Spleen (tissue), 11 donors: ENCODE measurements around the gene CPT1B. TPM values are rescaled to one million over a fixed set of nuclear protein-coding genes. Genes with fewer than 3 reads are reported as not detected.

Source experiments
- DNase-seq: peaks from one replicate; pipeline ENCODE4 v3.0.0-alpha.2; 2020
- H3K27ac ChIP-seq, 8 donors: fragments of 200-600 bp; sonication (generic) in 7 of 8; 1 replicate in 4 of 8; 2 replicates in 4 of 8; pipeline versions ENCODE4 v1.5.0 to v1.8.0; 2016 to 2021; ENCODE audit warnings: inconsistent platforms in 4 of 8, mild to moderate bottlenecking in 4 of 8, moderate library complexity in 1 of 8
- H3K27me3 ChIP-seq, 7 donors: fragments of 200-600 bp; sonication (generic) in 6 of 7; replicated peaks in 1 of 7; 1 replicate in 4 of 7; 2 replicates in 3 of 7; pipeline versions ENCODE4 v1.5.0 to v1.8.0; 2016 to 2021; ENCODE audit warnings: inconsistent platforms in 3 of 7, mild to moderate bottlenecking in 1 of 7
- H3K36me3 ChIP-seq, 6 donors: fragments of 200-600 bp; sonication (generic) in 5 of 6; 1 replicate in 4 of 6; 2 replicates in 2 of 6; pipeline versions ENCODE4 v1.5.0 to v1.8.0; 2016 to 2021; ENCODE audit warnings: inconsistent platforms in 2 of 6
- H3K4me1 ChIP-seq, 6 donors: fragments of 200-600 bp; sonication (generic) in 5 of 6; 1 replicate in 3 of 6; 2 replicates in 3 of 6; pipeline versions ENCODE4 v1.5.0 to v1.8.0; 2016 to 2021; ENCODE audit warnings: inconsistent platforms in 3 of 6
- H3K4me3 ChIP-seq, 8 donors: fragments of 200-600 bp; sonication (generic) in 7 of 8; 1 replicate in 4 of 8; 2 replicates in 4 of 8; pipeline versions ENCODE4 v1.5.0 to v1.8.0; 2016 to 2021; ENCODE audit warnings: inconsistent platforms in 4 of 8, mild to moderate bottlenecking in 4 of 8, moderate library complexity in 2 of 8
- H3K9me3 ChIP-seq, 8 donors: fragments of 200-600 bp; sonication (generic) in 7 of 8; 1 replicate in 4 of 8; 2 replicates in 4 of 8; pipeline versions ENCODE4 v1.5.0 to v1.8.0; 2016 to 2021; ENCODE audit warnings: inconsistent platforms in 4 of 8
- POLR2A ChIP-seq, 3 donors: fragments of 450-650 bp; IDR thresholded peaks; one replicate each; pipeline ENCODE4 v1.5.1; 2017; ENCODE audit warnings: antibody characterized with exemption in 3 of 3, mild to moderate bottlenecking in 1 of 3
- POLR2AphosphoS5 ChIP-seq, 3 donors: sonication (generic); formaldehyde crosslinking; IDR thresholded peaks; one replicate each; pipeline ENCODE4 v1.5.1; 2017; ENCODE audit warnings: antibody characterized with exemption in 3 of 3
- WGBS, 5 donors: extraction: QIAGEN DNeasy Blood & Tissue Kit in 3 of 5; methylation state at CpG; one replicate each; pipeline versions ENCODE4 v1.1.5 to v1.1.7; 2013 to 2018; 5-methylcytosine and 5-hydroxymethylcytosine counted together
- intact Hi-C: fragments of 100-400 bp; cut with DNase I; formaldehyde crosslinking; loops from one replicate; pipeline ENCODE4 v1.15.0; 2023; ENCODE audit warnings: low total_unique reads
- polyA plus RNA-seq, 3 donors: library from polyadenylated mRNA; stranded (reverse); fragments of 200-250 nt; gene quantifications; one replicate each; pipeline ENCODE4 v1.2.1, GENCODE V29; 2013
- total RNA-seq, 7 donors: library from RNA; depleted of rRNA in 3 of 7; stranded (reverse); fragments of >200 nt in 3 of 7; fragmentation: NEBNext Ultra II Directional in 4 of 7; extraction: Animal tissue kit (Norgen Biotek cat#: 25700) in 4 of 7; gene quantifications; one replicate each; pipeline versions ENCODE4 v1.1.0 to v1.2.1, GENCODE V29; 2016 to 2021
- TF ChIP-seq, protein P1 (sequence below), 11 experiments: fragments of 200-600 bp in 7 of 11; fragments of 450-650 bp in 4 of 11; sonication (generic) in 4 of 11; IDR thresholded peaks in 8 of 11; conservative IDR thresholded peaks in 3 of 11; 1 replicate in 7 of 11; 2 replicates in 4 of 11; pipeline versions ENCODE4 v1.4.0 to v1.8.0; 2016 to 2021; ENCODE audit warnings: antibody characterized with exemption in 11 of 11, inconsistent platforms in 4 of 11, mild to moderate bottlenecking in 1 of 11
- donor health status: healthy with polysubstance abuse.
- donor health status: DM: no; HTN: no; CAD: no; lungs with moderate emphysema.
- donor health status: DM: no; HTN: no; CAD: no.
- donor health status: Bipolar disorder and iron deficiency.
- donor health status: healthy.
- donor health status: DM: no; HTN: no; CAD: no.
- donor health status: DM: yes; HTN: yes; CAD: no.

Gene CPT1B
- total and polyA plus RNA-seq, 10 donors: 23.6 to 55.3 (median 34.3) TPM

GRCh38 chr22:50529416-50529896 lies 48.8 kb downstream of the CPT1B start:
- peak overlapping the region; percentile 97 to 100 (median 99) for H3K27ac ChIP-seq
- TF ChIP-seq POLR2A (IDR thresholded peaks at IDR 0.05) (no peak), POLR2AphosphoS5 (IDR thresholded peaks at IDR 0.05) (peak; percentile 2 to 78 (median 69))
- H3K27me3 ChIP-seq: no peaks in the 10 kb centered on the region
- intact Hi-C loops: no loop called here
- no peaks in the 10 kb centered on the region for H3K9me3 ChIP-seq
- H3K4me1 ChIP-seq: peaks cover 23 to 96% (median 79%) of the 10 kb centered on the region in 6 donors
- DNase-seq: no peak
- peak overlapping the region; percentile 50 to 97 (median 64) for H3K4me3 ChIP-seq
- peaks cover 0 to 18% (median 0%) of the 10 kb centered on the region in 6 donors for H3K36me3 ChIP-seq
- WGBS, 5 donors: 13 to 56% (median 22%) methylated on average over 25 to 50 of the region's 50 CpGs

DNA sequence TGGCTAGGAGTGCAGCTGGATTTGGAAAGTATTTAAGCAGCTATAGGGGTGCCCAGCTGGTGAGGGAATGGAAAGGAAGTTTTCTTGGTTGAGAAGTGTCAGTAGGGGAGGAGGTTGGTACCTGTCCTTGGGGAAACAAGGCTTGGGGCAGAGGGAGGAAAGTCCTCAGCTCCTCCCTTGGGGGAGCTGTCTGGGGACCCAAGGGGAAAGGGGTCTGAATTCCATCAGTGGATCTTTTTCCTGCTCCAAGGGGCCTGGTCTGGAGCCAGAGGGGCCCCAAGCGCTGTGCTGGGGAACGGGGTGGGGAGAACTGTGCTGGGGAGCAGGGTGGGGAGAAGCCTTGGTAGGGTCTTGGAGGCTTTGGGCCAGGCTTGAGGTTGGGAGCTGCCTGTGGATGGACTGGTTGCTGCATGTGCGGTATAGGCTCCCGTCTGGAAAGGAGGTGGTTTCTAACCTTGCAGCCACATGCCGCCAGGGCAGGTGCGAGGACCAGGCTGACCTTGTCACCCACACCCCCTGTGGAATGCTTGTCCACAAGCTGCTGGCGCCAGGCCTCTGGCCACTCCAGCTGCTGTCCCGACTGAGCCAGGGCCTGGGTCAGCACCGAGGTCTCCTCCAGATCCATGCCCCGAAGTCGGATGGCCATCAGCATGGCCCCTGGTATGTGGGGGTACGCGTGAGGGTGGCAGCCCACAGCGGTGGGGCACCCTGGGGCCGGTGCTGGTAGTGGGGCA lies 49.4 kb downstream of the CPT1B start:
- 64 to 78% (median 71%) methylated on average over 7 to 15 of the region's 15 CpGs for WGBS, 5 donors
- DNase-seq: no peak
- peak overlapping the region; percentile 50 to 97 (median 64) for H3K4me3 ChIP-seq
- TF ChIP-seq, protein P1, sequence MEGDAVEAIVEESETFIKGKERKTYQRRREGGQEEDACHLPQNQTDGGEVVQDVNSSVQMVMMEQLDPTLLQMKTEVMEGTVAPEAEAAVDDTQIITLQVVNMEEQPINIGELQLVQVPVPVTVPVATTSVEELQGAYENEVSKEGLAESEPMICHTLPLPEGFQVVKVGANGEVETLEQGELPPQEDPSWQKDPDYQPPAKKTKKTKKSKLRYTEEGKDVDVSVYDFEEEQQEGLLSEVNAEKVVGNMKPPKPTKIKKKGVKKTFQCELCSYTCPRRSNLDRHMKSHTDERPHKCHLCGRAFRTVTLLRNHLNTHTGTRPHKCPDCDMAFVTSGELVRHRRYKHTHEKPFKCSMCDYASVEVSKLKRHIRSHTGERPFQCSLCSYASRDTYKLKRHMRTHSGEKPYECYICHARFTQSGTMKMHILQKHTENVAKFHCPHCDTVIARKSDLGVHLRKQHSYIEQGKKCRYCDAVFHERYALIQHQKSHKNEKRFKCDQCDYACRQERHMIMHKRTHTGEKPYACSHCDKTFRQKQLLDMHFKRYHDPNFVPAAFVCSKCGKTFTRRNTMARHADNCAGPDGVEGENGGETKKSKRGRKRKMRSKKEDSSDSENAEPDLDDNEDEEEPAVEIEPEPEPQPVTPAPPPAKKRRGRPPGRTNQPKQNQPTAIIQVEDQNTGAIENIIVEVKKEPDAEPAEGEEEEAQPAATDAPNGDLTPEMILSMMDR (IDR thresholded peaks at IDR 0.05 in 8 of 11, conservative IDR thresholded peaks at IDR 0.05 in 3 of 11): no peak
- TF ChIP-seq POLR2A (IDR thresholded peaks at IDR 0.05) (no peak), POLR2AphosphoS5 (IDR thresholded peaks at IDR 0.05) (peak in 2 of 3 donors; percentile 53)
- peak overlapping the region; percentile 97 to 100 (median 99) for H3K27ac ChIP-seq
- H3K36me3 ChIP-seq: peaks cover 0 to 24% (median 2%) of the 10 kb centered on the region in 6 donors
- H3K9me3 ChIP-seq: no peaks in the 10 kb centered on the region
- H3K4me1 ChIP-seq: peaks cover 29 to 96% (median 79%) of the 10 kb centered on the region in 6 donors
- no peaks in the 10 kb centered on the region for H3K27me3 ChIP-seq
- intact Hi-C loops: no loop called here

DNA sequence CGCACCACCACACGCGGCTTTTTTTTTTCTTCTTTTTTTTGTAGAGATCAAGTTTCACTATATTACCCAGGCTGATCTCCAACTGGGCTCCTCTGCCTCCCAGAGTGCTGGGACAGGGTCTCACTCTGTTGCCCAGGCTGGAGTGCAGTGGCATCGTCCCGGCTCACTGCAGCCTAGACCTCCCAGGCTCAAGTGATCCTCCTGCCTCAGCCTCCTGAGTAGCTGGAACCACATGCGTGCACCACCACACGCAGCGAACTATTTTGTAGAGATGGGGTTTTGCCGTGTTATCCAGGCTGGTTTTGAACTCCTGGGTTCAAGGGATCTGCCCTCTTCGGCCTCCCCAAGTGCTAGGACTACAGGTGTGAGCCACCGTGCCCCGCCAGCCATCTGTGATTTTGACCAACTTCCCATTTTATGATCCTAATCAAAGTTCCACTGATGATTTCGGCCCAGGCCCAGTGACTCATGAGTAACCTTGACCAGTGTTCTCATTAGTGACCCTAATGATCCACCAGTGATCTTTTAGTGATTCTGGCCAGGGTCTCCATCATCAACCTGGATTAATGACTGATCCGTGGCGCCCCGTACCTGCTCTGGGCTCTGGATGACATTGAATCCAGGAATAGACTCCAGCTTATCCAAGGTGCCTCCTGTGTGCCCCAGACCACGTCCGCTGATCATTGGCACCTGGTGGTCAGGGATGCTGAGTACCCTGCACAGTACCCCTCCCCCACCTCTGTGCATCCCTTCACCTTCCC lies 50.1 kb downstream of the CPT1B start:
- no peak for DNase-seq
- H3K27ac ChIP-seq: peak overlapping the region; percentile 97 to 100 (median 99)
- no peaks in the 10 kb centered on the region for H3K27me3 ChIP-seq

GRCh38 chr22:50526834-50527801 lies 51.1 kb downstream of the CPT1B start:
- peak overlapping the region; percentile 39 to 97 (median 82) for H3K4me3 ChIP-seq
- 34 to 45% (median 36%) methylated on average over 28 to 29 of the region's 29 CpGs for WGBS, 5 donors
- intact Hi-C loops: no loop called here

More for the DNA sequence above, 50.1 kb downstream of the CPT1B start:
- H3K4me3 ChIP-seq: peak overlapping the region in 7 of 8 donors; percentile 52 to 97 (median 80)
- no peaks in the 10 kb centered on the region for H3K9me3 ChIP-seq
- 84 to 90% (median 87%) methylated on average over 17 to 18 of the region's 18 CpGs for WGBS, 5 donors
- H3K36me3 ChIP-seq: peaks cover 0 to 31% (median 10%) of the 10 kb centered on the region in 6 donors
- intact Hi-C loops: no loop called here
- H3K4me1 ChIP-seq: peaks cover 30 to 96% (median 73%) of the 10 kb centered on the region in 6 donors
- TF ChIP-seq POLR2A (IDR thresholded peaks at IDR 0.05) (no peak), POLR2AphosphoS5 (IDR thresholded peaks at IDR 0.05) (peak in 2 of 3 donors; percentile 36 to 41)

More at GRCh38 chr22:50526834-50527801, 51.1 kb downstream of the CPT1B start:
- DNase-seq: peak; percentile 91
- TF ChIP-seq POLR2A (IDR thresholded peaks at IDR 0.05) (peak in 1 of 3 donors; percentile 11), POLR2AphosphoS5 (IDR thresholded peaks at IDR 0.05) (peak; percentile 69 to 87 (median 74))
- TF ChIP-seq, protein P1 (IDR thresholded peaks at IDR 0.05 in 8 of 11, conservative IDR thresholded peaks at IDR 0.05 in 3 of 11): no peak
- Histone ChIP-seq H3K4me1 (peaks cover 30 to 91% (median 64%) of the 10 kb centered on the region in 6 donors), H3K27ac (peak overlapping the region; percentile 81 to 100 (median 99)), H3K36me3 (peaks cover 0 to 41% (median 20%) of the 10 kb centered on the region in 6 donors), H3K27me3 (no peaks in the 10 kb centered on the region), H3K9me3 (no peaks in the 10 kb centered on the region)
